Iris pigment epithelial cell (primary cell): ENCODE results near the gene OR8B4.
"Not testable (repeated sequence)": the region's sequence is repeated elsewhere in the genome, so short reads cannot be mapped to it uniquely, and the experiment has no call there.

Source experiments
- DNase-seq: peaks from one replicate; pipeline ENCODE4 v3.0.0-alpha.2; 2011; ENCODE audit warnings: low read depth

The OR8B4 gene, protein sequence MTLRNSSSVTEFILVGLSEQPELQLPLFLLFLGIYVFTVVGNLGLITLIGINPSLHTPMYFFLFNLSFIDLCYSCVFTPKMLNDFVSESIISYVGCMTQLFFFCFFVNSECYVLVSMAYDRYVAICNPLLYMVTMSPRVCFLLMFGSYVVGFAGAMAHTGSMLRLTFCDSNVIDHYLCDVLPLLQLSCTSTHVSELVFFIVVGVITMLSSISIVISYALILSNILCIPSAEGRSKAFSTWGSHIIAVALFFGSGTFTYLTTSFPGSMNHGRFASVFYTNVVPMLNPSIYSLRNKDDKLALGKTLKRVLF

DNA sequence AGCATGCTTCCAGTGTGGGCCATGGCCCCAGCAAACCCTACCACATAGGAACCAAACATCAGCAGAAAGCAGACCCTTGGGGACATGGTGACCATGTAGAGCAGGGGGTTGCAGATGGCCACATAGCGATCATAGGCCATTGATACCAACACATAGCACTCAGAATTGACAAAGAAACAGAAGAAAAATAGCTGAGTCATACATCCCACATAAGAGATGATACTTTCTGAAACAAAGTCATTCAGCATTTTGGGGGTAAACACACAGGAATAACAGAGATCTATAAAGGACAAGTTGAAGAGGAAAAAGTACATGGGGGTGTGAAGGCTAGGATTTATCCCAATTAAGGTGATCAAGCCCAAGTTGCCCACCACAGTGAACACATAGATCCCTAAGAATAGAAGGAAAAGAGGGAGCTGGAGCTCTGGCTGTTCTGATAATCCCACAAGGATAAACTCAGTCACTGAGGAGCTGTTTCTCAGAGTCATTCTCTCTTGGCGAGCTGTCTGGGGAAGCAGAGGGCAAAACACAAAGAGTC lies at the start of gene OR8B4:
TSS of gene OR8B4 (minus strand) at position 488 of the 538 bp plus-strand sequence. CDS start at position 488, 0 bp downstream.
- no peak for DNase-seq

DNA sequence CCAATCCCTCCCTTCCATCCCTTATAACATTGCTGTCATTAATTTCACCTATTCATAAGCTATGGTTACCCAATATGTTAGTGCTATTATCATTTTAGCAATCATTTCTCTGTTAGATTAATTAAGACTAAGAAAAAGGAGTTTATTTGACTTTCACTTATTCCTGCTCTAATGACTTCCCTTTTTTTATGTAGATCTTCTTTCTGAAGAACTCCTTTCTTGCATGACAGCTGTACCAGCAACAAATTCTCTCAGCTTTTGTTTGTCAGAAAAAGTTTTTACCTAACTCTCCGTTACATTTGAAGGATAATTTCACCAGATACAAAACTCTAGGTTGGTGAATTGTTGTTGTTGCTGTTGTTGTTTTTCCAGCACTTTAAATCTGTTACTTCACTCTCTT lies 49.4 kb upstream of the OR8B4 start:
- DNase-seq, result no peak

GRCh38 chr11:124473476-124473875 lies 48.8 kb upstream of the OR8B4 start:
- no peak for DNase-seq

- DNase-seq, result no peak
Measured at GRCh38 chr11:124470561-124471227, 46.0 kb upstream of the OR8B4 start.

DNA sequence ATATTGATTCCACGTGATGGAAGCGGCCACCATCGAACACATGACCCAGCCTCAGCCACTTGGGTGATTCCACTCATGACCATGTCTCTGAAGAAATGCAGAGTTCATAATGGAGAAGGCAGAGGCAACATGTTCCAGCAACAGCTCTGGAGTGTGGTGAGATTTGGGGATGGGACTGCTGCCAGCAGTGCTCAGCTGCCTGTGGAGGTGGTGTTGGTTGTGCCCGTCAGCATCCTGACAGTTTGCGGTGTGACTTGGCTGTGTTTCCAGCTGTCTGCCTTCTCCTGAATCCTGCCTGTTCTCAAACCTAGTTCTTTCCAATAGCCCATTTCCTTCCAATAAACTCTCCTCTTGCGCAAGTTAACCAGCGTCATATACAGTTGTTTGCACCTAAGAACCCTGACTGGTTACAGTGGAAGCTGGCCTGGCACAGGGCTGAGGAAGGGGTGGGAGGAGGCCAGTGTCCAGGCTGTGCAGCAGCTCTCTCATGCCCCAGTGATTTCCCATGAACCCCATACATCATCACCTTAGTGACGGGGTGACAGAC lies 42.8 kb upstream of the OR8B4 start:
- DNase-seq, result peak; percentile 11

DNA sequence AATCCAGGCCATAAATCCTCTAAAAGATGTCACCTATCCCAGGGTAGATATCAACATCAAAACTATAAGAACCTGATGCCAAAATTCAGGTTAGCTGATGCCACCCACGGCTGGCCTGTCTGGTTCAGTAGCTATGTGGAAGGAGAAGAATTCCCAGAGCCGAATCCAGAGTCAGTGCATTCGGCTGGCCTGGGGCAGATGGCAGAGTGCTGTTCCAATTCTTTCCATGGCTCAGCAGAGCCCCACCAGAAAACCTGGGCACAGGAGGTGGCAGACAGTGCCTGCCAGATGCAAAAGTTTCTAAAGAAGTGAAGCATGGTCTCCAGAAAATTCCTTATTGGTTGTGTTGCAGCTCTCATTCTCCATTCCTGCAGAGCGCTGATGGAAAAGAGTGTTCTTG lies 40.7 kb upstream of the OR8B4 start:
- no peak for DNase-seq

- DNase-seq, result no peak
Measured at GRCh38 chr11:124463990-124464389, 39.3 kb upstream of the OR8B4 start.

DNA sequence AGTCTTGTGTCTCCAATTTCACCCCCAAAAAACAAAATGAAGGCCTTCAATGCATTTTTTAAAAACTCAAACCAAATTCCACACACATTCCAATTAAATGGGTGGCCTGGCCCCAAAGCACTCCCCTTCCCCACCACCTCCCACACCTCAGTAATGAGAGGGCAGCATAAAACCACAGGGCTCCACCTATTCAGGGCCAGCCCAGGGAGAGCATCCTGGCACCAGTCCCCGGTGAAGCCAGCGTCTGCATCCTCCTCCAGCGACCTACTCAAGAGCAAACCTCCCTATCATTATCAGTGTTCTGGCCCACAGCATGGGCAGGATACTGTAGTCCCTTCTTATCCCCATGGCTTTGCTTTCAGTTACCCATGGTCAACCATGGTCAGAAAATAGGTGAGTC lies 38.7 kb upstream of the OR8B4 start:
- DNase-seq, result no peak

DNA sequence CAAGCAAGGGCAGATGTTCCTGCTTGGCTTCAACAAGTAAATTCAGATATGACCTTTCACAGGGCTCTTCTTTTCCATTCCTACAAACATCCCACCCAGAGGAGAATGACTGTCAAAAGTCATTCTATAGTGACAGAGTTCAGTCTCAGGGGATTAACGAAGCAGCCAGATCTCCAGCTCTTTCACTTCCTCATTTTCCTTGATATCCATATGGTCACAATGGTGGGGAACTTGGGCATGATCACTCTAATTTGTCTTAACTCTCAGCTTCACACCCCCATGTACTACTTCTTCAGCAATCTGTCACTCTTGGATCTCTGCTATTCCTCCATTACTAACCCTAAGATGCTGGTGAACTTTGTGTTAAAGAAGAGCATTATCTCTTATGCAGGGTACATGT lies 35.8 kb upstream of the OR8B4 start:
- DNase-seq, result no peak

DNA sequence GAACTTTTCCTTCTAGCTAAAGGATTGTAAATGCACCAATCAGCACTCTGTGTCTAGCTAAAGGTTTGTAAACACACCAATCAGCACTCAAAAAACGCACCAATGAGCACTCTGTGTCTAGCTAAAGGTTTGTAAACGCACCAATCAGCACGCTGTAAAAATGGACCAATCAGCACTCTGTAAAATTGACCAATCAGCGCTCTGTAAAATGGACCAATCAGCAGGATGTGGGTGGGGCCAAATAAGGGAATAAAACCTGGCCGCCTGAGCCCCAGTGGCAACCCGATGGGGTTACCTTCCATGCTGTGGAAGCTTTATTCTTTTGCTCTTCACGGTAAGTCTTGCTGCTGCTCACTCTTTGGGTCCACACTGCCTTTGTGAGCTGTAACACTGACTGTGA lies 34.7 kb upstream of the OR8B4 start:
- not testable (repeated sequence) for DNase-seq

GRCh38 chr11:124454552-124454951 lies 29.9 kb upstream of the OR8B4 start:
- DNase-seq, result no peak

DNA sequence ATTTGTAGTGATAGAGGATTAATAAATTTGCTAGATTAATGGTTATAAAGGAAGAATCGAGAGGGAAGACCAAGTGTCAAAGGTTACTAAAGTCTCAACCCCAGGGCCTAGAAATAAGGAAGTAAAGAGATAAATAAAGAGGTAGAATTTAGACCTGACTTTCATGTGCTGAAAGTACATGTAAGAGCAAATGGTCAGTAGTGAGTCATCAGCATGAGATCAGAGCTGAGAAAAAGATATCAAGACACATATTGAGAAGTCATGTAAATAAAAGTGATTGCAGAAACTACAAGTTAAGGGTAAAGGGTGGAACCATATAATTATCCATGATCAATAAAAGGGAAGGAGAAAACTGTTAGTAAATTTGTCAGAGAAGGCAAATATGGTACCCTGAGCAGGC lies 22.2 kb upstream of the OR8B4 start:
- DNase-seq, result peak; percentile 71

GRCh38 chr11:124445646-124446150 lies 21.0 kb upstream of the OR8B4 start, which contains the start of gene OR8B8:
Gene OR8B8, minus strand, starts transcription at chr11:124445696. Its CDS starts 4,611 bp downstream, at chr11:124441085.
- DNase-seq, result no peak

GRCh38 chr11:124442847-124443246 lies 18.2 kb upstream of the OR8B4 start:
- no peak for DNase-seq

GRCh38 chr11:124442442-124442841 lies 17.8 kb upstream of the OR8B4 start:
- no peak for DNase-seq

DNA sequence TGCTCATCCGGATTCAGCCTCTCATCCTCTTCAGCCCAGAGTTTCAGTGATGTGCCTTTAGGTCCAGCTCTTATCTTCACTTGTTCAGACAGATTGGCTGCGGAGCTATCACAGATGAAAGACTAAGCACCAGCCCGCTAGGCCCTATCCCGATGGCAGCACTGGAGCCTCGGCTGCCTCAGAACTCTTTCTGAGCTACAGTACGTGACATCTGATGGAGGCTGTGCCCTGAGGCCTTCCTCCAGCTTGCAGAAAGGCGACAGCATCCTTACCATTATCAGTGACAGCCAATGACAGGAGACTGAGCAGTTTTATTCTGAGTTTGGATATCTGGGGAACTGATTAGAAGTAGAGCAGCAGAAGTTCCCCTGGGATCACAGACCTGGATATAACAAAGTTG lies 16.8 kb upstream of the OR8B4 start:
- DNase-seq, result no peak

DNA sequence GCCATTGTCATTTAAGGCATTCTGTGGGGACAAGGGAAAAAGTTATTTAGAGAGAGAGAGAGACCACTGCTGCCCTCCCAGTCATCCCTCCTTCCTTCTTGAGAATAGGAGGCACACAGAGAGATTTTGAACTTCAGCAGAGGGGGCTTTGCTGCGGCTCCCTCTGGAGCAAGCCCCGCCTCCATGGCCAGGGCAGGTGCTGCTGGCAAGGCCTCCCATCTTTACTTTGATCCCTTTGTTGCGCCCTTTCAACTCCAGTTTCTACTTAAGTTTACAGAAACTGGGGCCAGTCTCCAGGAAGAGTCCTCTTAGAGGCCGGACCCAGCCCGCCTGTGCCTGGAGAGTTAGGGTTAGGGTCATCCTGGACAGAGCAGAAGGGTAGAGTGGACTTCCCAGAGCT lies 16.4 kb upstream of the OR8B4 start:
- DNase-seq, result no peak

- no peak for DNase-seq
Measured at GRCh38 chr11:124440608-124441007, 15.9 kb upstream of the OR8B4 start.

GRCh38 chr11:124434699-124435098 lies 10.0 kb upstream of the OR8B4 start:
- no peak for DNase-seq

- no peak for DNase-seq
Measured at GRCh38 chr11:124429599-124429998, 4.9 kb upstream of the OR8B4 start.

DNA sequence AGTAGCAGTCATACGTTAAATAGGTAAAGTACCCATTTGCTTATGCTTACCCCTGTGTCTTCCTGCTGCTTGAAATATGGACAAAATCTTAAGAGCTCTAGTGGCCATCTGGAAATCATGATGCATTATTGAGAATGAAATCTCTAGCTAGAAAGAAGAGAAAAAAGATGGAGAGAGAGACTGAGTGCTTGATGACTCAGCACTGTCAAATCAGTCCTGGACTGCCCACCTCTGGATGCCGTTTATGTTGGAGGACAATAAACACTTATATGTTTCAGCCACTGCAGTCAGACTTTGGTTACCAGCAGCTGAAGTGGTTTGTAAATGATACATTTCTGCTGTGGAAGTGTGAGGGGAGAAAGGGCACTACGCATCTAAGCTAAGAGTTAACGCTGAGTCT lies 3.6 kb downstream of the OR8B4 start:
- DNase-seq, result no peak

GRCh38 chr11:124415356-124415923 lies 9.2 kb downstream of the OR8B4 start:
- peak; percentile 64 for DNase-seq

GRCh38 chr11:124409906-124410305 lies 14.8 kb downstream of the OR8B4 start:
- DNase-seq, result no peak
